HG03565 (cell line): ENCODE results near the gene RMP24.

Experiments used
- ATAC-seq: cut with Tn5 transposase; IDR thresholded peaks from one replicate; pipeline ENCODE4 v1.9.1; 2021; ENCODE audit warnings: mild to moderate bottlenecking, moderate library complexity; ENCODE audit not compliant: unreplicated experiment

RMP24 gene

DNA sequence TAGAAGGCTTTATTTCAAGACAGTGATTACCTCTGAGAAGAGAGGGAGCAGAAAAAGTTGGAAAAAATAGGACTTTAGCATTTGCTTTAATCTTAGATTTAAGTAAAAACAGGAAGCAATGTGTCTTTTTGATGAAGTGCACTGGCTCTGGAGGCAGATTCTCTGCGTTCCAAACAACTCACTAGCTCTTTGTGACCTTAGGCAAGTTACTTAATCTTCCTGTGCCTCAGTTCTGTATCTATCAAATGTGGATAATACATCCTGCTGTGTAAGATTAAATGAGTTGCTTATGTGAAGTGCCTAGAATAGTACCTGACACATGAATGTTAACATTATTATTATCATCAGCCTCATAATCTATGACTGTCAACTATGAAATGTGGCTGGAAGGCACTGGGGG lies 52.5 kb downstream of the RMP24 start:
- ATAC-seq, result no peak

DNA sequence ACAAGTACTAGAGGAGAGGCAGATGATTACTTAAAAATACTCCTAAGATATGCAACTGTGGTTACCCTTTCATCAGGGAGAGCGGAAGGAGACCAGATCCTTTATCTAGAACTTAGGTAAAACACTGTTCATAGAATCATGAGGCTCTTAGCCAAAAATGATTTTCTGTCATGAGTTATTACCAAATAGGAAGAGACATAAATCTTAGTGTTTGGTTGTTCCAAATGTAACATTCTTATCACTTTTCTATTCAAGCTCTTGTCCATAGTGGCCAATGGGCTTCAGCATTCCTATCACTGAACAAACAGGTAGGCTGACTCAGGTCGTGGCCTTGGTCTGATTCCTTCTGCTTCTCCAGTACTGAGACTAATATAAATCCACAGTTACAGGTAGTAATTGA lies 56.4 kb downstream of the RMP24 start:
- no peak for ATAC-seq
